Large intestine (tissue), 3 donors: ENCODE results near the gene MPP2. TPM values are rescaled to one million over a fixed set of nuclear protein-coding genes. Genes with fewer than 3 reads are reported as not detected.

Experiments used
- DNase-seq, 2 donors: peaks; one replicate each; pipeline versions ENCODE4 v3.0.0 to v3.0.0-alpha.2; 2013
- H3K27ac ChIP-seq: one replicate; pipeline ENCODE4 v1.5.1; 2013; ENCODE audit warnings: low read length
- H3K27me3 ChIP-seq: 2 replicates; pipeline ENCODE4 v1.6.1; 2013; ENCODE audit warnings: low read length; ENCODE audit not compliant: control insufficient read depth, insufficient read depth
- H3K36me3 ChIP-seq: 2 replicates; pipeline ENCODE4 v1.6.1; 2013; ENCODE audit warnings: low read length; ENCODE audit not compliant: control insufficient read depth, insufficient read depth
- H3K4me1 ChIP-seq: one replicate; pipeline ENCODE4 v1.6.1; 2013; ENCODE audit warnings: low read length; ENCODE audit not compliant: control insufficient read depth, insufficient read depth
- H3K4me3 ChIP-seq: one replicate; pipeline ENCODE4 v1.5.1; 2013; ENCODE audit warnings: low read length
- H3K9me3 ChIP-seq: one replicate; pipeline ENCODE4 v1.6.1; 2013; ENCODE audit warnings: mild to moderate bottlenecking, low read depth, low read length, moderate library complexity; ENCODE audit not compliant: control insufficient read depth
- WGBS: methylation state at CpG from one replicate; pipeline ENCODE4 v1.1.5; 2013; ENCODE audit warnings: low lambda C conversion rate; ENCODE audit not compliant: insufficient coverage; 5-methylcytosine and 5-hydroxymethylcytosine counted together
- polyA plus RNA-seq: library from polyadenylated mRNA; unstranded; fragments of 120-200 nt; gene quantifications from one replicate; pipeline ENCODE4 v1.2.1, GENCODE V29; 2013

Gene MPP2
- polyA plus RNA-seq, 1 donor: 3.4 TPM

GRCh38 chr17:43916385-43916784, 9.0 kb upstream of the MPP2 start:
- peaks cover 18% of the 10 kb centered on the region for H3K27me3 ChIP-seq
- WGBS: 30% methylated on average over 2 of the region's 4 CpGs
- H3K36me3 ChIP-seq: no peaks in the 10 kb centered on the region
- peak in 1 of 2 donors; percentile 24 for DNase-seq
- no peaks in the 10 kb centered on the region for H3K9me3 ChIP-seq
- H3K4me1 ChIP-seq: peaks cover 15% of the 10 kb centered on the region
- H3K4me3 ChIP-seq: no peak overlapping the region
- no peak overlapping the region for H3K27ac ChIP-seq

GRCh38 chr17:43915559-43915958, 8.2 kb upstream of the MPP2 start:
- Histone ChIP-seq H3K27me3 (peaks cover 19% of the 10 kb centered on the region), H3K4me1 (peaks cover 15% of the 10 kb centered on the region), H3K4me3 (no peak overlapping the region), H3K27ac (no peak overlapping the region), H3K9me3 (no peaks in the 10 kb centered on the region), H3K36me3 (no peaks in the 10 kb centered on the region)
- WGBS: no CpG with 5 or more reads among the region's 3 CpGs
- DNase-seq: no peak

- no CpG with 5 or more reads among the region's 2 CpGs for WGBS
- Histone ChIP-seq H3K27ac (no peak overlapping the region), H3K4me1 (peaks cover 15% of the 10 kb centered on the region), H3K36me3 (no peaks in the 10 kb centered on the region), H3K9me3 (no peaks in the 10 kb centered on the region), H3K4me3 (no peak overlapping the region), H3K27me3 (peaks cover 25% of the 10 kb centered on the region)
- no peak for DNase-seq
Observed at GRCh38 chr17:43914451-43914850, 7.1 kb upstream of the MPP2 start.

GRCh38 chr17:43913584-43913983, 6.2 kb upstream of the MPP2 start:
- Histone ChIP-seq H3K27me3 (peaks cover 32% of the 10 kb centered on the region), H3K9me3 (no peaks in the 10 kb centered on the region), H3K36me3 (no peaks in the 10 kb centered on the region), H3K4me3 (no peak overlapping the region), H3K4me1 (peaks cover 15% of the 10 kb centered on the region), H3K27ac (no peak overlapping the region)
- no CpG with 5 or more reads among the region's 6 CpGs for WGBS
- no peak for DNase-seq

- no peaks in the 10 kb centered on the region for H3K9me3 ChIP-seq
- H3K4me1 ChIP-seq: peaks cover 19% of the 10 kb centered on the region
- no CpG with 5 or more reads among the region's 4 CpGs for WGBS
- H3K27ac ChIP-seq: no peak overlapping the region
- no peak overlapping the region for H3K4me3 ChIP-seq
- peaks cover 37% of the 10 kb centered on the region for H3K27me3 ChIP-seq
- DNase-seq: no peak
- H3K36me3 ChIP-seq: no peaks in the 10 kb centered on the region
Observed at GRCh38 chr17:43912635-43913304, 5.4 kb upstream of the MPP2 start.

- H3K4me1 ChIP-seq: peaks cover 18% of the 10 kb centered on the region
- no peak for DNase-seq
- H3K36me3 ChIP-seq: no peaks in the 10 kb centered on the region
- no peak overlapping the region for H3K4me3 ChIP-seq
- no peaks in the 10 kb centered on the region for H3K9me3 ChIP-seq
- peaks cover 38% of the 10 kb centered on the region for H3K27me3 ChIP-seq
- no CpG with 5 or more reads among the region's 8 CpGs for WGBS
- no peak overlapping the region for H3K27ac ChIP-seq
Observed at GRCh38 chr17:43911904-43912303, 4.6 kb upstream of the MPP2 start.

- H3K4me3 ChIP-seq: no peak overlapping the region
- H3K9me3 ChIP-seq: no peaks in the 10 kb centered on the region
- H3K4me1 ChIP-seq: peaks cover 25% of the 10 kb centered on the region
- no peaks in the 10 kb centered on the region for H3K36me3 ChIP-seq
- no CpG with 5 or more reads among the region's 7 CpGs for WGBS
- DNase-seq: no peak
- peaks cover 59% of the 10 kb centered on the region for H3K27me3 ChIP-seq
- H3K27ac ChIP-seq: no peak overlapping the region
Observed at GRCh38 chr17:43909537-43910231, 2.3 kb upstream of the MPP2 start.

- Histone ChIP-seq H3K9me3 (no peaks in the 10 kb centered on the region), H3K27me3 (peaks cover 67% of the 10 kb centered on the region), H3K36me3 (no peaks in the 10 kb centered on the region), H3K4me3 (peak overlapping the region; percentile 61), H3K4me1 (peaks cover 25% of the 10 kb centered on the region), H3K27ac (no peak overlapping the region)
- DNase-seq: peak in 1 of 2 donors; percentile 55
- 0% methylated on average over 1 of the region's 26 CpGs for WGBS
Observed at GRCh38 chr17:43907998-43908721, 824 bp upstream of the MPP2 start.

- no CpG with 5 or more reads among the region's 29 CpGs for WGBS
- peak in 1 of 2 donors; percentile 17 for DNase-seq
- H3K36me3 ChIP-seq: no peaks in the 10 kb centered on the region
- no peaks in the 10 kb centered on the region for H3K9me3 ChIP-seq
- H3K4me3 ChIP-seq: peak overlapping the region; percentile 61
- peaks cover 25% of the 10 kb centered on the region for H3K4me1 ChIP-seq
- peaks cover 67% of the 10 kb centered on the region for H3K27me3 ChIP-seq
- H3K27ac ChIP-seq: peak overlapping the region; percentile 48
Observed at GRCh38 chr17:43906951-43907424, 348 bp downstream of the MPP2 start.
